Measurements from ENCODE around the gene FAT2.
"Not testable (repeated sequence)": the region's sequence is repeated elsewhere in the genome, so short reads cannot be mapped to it uniquely, and the experiment has no call there.

Gene FAT2

GRCh38 chr5:151581812-151582583, 9.1 kb downstream of the FAT2 start:
- Histone ChIP-seq H3K4me3 (ENCODE audit: low read depth, low read length) (no peak overlapping the region), H3K27me3 (ENCODE audit: insufficient read depth, low read length) (peaks cover 39% of the 10 kb centered on the region), H3K4me1 (ENCODE audit: control insufficient read depth, insufficient read depth, low read length, unreplicated experiment) (no peaks in the 10 kb centered on the region), H3K27ac (ENCODE audit: low read depth, low read length) (no peak overlapping the region), H2AFZ (ENCODE audit: low read length, unreplicated experiment) (no peak overlapping the region), H3K36me3 (ENCODE audit: insufficient read depth, low read length) (no peaks in the 10 kb centered on the region), H3K79me2 (ENCODE audit: control insufficient read depth, insufficient read depth, low read length, unreplicated experiment) (no peaks in the 10 kb centered on the region)

- Histone ChIP-seq H3K27ac (ENCODE audit: low read depth, low read length) (no peak overlapping the region), H2AFZ (ENCODE audit: low read length, unreplicated experiment) (no peak overlapping the region), H3K79me2 (ENCODE audit: control insufficient read depth, insufficient read depth, low read length, unreplicated experiment) (no peaks in the 10 kb centered on the region), H3K4me1 (ENCODE audit: control insufficient read depth, insufficient read depth, low read length, unreplicated experiment) (no peaks in the 10 kb centered on the region), H3K27me3 (ENCODE audit: insufficient read depth, low read length) (peaks cover 36% of the 10 kb centered on the region), H3K36me3 (ENCODE audit: insufficient read depth, low read length) (no peaks in the 10 kb centered on the region), H3K4me3 (ENCODE audit: low read depth, low read length) (no peak overlapping the region)
These were observed 9.8 kb downstream of the FAT2 start for GRCh38 chr5:151581347-151581746.

GRCh38 chr5:151580858-151581257, 10.3 kb downstream of the FAT2 start:
- Histone ChIP-seq H3K4me1 (ENCODE audit: control insufficient read depth, insufficient read depth, low read length, unreplicated experiment) (no peaks in the 10 kb centered on the region), H3K79me2 (ENCODE audit: control insufficient read depth, insufficient read depth, low read length, unreplicated experiment) (no peaks in the 10 kb centered on the region), H3K4me3 (ENCODE audit: low read depth, low read length) (no peak overlapping the region), H2AFZ (ENCODE audit: low read length, unreplicated experiment) (no peak overlapping the region), H3K36me3 (ENCODE audit: insufficient read depth, low read length) (no peaks in the 10 kb centered on the region), H3K27me3 (ENCODE audit: insufficient read depth, low read length) (peaks cover 35% of the 10 kb centered on the region), H3K27ac (ENCODE audit: low read depth, low read length) (no peak overlapping the region)

DNA sequence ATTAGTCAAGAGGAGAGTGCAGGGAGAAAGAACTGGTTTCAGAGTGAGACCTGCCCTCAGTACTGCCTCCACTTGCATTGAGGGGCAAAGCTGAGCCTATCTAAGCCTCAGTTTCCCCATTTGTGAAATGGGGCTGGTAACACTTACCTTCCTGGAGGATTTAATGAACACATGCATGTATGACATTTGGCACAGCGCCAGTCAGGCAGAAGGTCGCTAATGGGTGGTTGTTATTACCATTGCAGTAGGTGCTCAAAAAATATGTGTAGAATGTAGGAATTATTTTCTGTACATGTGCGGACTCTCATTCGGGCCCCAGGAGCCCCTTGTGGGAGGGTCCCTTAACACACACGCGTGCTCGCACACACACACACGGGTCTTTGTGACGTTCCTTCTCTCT, 10.9 kb downstream of the FAT2 start:
- Histone ChIP-seq H3K27me3 (ENCODE audit: insufficient read depth, low read length) (peaks cover 41% of the 10 kb centered on the region), H3K27ac (ENCODE audit: low read depth, low read length) (no peak overlapping the region), H3K4me1 (ENCODE audit: control insufficient read depth, insufficient read depth, low read length, unreplicated experiment) (no peaks in the 10 kb centered on the region), H3K36me3 (ENCODE audit: insufficient read depth, low read length) (no peaks in the 10 kb centered on the region), H3K79me2 (ENCODE audit: control insufficient read depth, insufficient read depth, low read length, unreplicated experiment) (no peaks in the 10 kb centered on the region), H2AFZ (ENCODE audit: low read length, unreplicated experiment) (no peak overlapping the region), H3K4me3 (ENCODE audit: low read depth, low read length) (no peak overlapping the region)

- H3K4me1 ChIP-seq (ENCODE audit: control insufficient read depth, insufficient read depth, low read length, unreplicated experiment); H2AFZ ChIP-seq (ENCODE audit: low read length, unreplicated experiment); H3K4me3 ChIP-seq (ENCODE audit: low read depth, low read length); H3K27ac ChIP-seq (ENCODE audit: low read depth, low read length); H3K36me3 ChIP-seq (ENCODE audit: insufficient read depth, low read length); H3K79me2 ChIP-seq (ENCODE audit: control insufficient read depth, insufficient read depth, low read length, unreplicated experiment): not testable (repeated sequence)
- H3K27me3 ChIP-seq (ENCODE audit: insufficient read depth, low read length) = peaks cover 45% of the 10 kb centered on the region
These were observed 12.0 kb downstream of the FAT2 start for GRCh38 chr5:151579146-151579545.

DNA sequence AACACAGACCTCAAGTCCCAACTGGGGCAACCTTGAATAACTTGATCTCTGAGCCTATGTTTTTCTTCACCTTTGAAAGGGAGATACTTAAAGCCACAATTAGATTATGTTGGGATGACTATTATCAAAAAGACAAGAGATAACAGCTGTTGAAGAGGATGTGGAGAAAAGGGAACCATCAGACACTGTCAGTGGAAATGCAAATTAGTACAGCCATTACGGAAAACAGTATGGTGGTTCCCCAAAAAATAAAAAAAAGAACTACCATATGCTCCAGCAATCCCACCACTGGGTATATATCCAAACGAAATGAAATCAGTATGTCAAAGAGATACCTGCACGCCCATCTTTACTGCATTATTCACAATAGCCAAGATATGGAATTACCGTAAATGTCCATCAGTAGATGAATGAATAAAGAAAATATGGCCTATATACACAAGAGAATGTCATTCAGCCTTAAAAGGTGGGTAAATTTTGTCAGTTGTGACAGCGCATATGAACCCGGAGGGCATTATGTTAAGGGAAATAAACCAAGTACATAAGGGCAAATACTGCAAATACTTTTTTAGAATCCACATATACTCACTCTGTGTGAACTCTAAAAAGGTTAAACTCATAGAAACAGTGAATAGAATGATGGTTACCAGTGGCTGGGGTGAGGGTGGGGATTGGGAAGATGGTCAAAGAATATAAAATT, 12.7 kb downstream of the FAT2 start:
- no peaks in the 10 kb centered on the region for H3K79me2 ChIP-seq (ENCODE audit: control insufficient read depth, insufficient read depth, low read length, unreplicated experiment)
- H3K27ac ChIP-seq (ENCODE audit: low read depth, low read length) = no peak overlapping the region
- no peaks in the 10 kb centered on the region for H3K36me3 ChIP-seq (ENCODE audit: insufficient read depth, low read length)
- no peaks in the 10 kb centered on the region for H3K4me1 ChIP-seq (ENCODE audit: control insufficient read depth, insufficient read depth, low read length, unreplicated experiment)
- H2AFZ ChIP-seq (ENCODE audit: low read length, unreplicated experiment) = no peak overlapping the region
- H3K27me3 ChIP-seq (ENCODE audit: insufficient read depth, low read length) = peaks cover 48% of the 10 kb centered on the region
- no peak overlapping the region for H3K4me3 ChIP-seq (ENCODE audit: low read depth, low read length)

- H3K79me2 ChIP-seq (ENCODE audit: control insufficient read depth, insufficient read depth, low read length, unreplicated experiment) = no peaks in the 10 kb centered on the region
- H2AFZ ChIP-seq (ENCODE audit: low read length, unreplicated experiment) = no peak overlapping the region
- H3K4me1 ChIP-seq (ENCODE audit: control insufficient read depth, insufficient read depth, low read length, unreplicated experiment) = no peaks in the 10 kb centered on the region
- no peaks in the 10 kb centered on the region for H3K36me3 ChIP-seq (ENCODE audit: insufficient read depth, low read length)
- no peak overlapping the region for H3K4me3 ChIP-seq (ENCODE audit: low read depth, low read length)
- peaks cover 44% of the 10 kb centered on the region for H3K27me3 ChIP-seq (ENCODE audit: insufficient read depth, low read length)
- H3K27ac ChIP-seq (ENCODE audit: low read depth, low read length) = no peak overlapping the region
These were observed 13.6 kb downstream of the FAT2 start for GRCh38 chr5:151577566-151577965.

DNA sequence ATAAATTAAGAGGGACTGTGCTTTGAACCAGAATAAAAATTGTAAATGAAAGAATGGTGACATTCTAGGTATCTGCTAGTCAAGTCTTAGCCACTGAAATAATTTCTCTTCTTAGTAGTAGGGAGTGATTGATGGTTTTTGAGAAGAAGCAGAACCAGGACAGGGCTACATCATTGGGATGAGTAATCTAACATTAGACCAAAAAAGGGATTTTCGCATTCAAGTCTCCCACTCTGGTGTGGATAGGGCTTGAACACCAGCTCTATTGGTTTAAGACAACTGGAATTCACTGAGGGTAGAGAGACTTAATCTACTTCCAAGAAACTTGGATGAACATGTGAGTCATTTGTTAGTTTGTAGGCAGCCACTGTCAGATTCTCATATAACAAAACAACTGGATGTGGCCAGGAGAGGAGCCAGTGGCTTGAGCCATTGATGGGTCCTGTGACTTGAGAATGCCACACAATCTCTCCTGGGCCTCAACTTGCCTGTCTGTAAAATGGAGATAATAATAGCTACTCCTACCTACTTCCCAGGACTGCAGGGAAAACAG, 16.6 kb downstream of the FAT2 start:
- no peak overlapping the region for H3K27ac ChIP-seq (ENCODE audit: low read depth, low read length)

GRCh38 chr5:151572657-151573368, 18.3 kb downstream of the FAT2 start:
- no peaks in the 10 kb centered on the region for H3K4me1 ChIP-seq (ENCODE audit: control insufficient read depth, insufficient read depth, low read length, unreplicated experiment)
- H3K27me3 ChIP-seq (ENCODE audit: insufficient read depth, low read length) = peaks cover 74% of the 10 kb centered on the region
- H3K27ac ChIP-seq (ENCODE audit: low read depth, low read length) = no peak overlapping the region
- H3K79me2 ChIP-seq (ENCODE audit: control insufficient read depth, insufficient read depth, low read length, unreplicated experiment) = no peaks in the 10 kb centered on the region
- H3K36me3 ChIP-seq (ENCODE audit: insufficient read depth, low read length) = no peaks in the 10 kb centered on the region
- H2AFZ ChIP-seq (ENCODE audit: low read length, unreplicated experiment) = no peak overlapping the region
- no peak overlapping the region for H3K4me3 ChIP-seq (ENCODE audit: low read depth, low read length)

More for the DNA sequence above, 16.6 kb downstream of the FAT2 start:
- H3K79me2 ChIP-seq (ENCODE audit: control insufficient read depth, insufficient read depth, low read length, unreplicated experiment) = no peaks in the 10 kb centered on the region
- peaks cover 59% of the 10 kb centered on the region for H3K27me3 ChIP-seq (ENCODE audit: insufficient read depth, low read length)
- H3K36me3 ChIP-seq (ENCODE audit: insufficient read depth, low read length) = no peaks in the 10 kb centered on the region
- H2AFZ ChIP-seq (ENCODE audit: low read length, unreplicated experiment) = no peak overlapping the region
- H3K4me1 ChIP-seq (ENCODE audit: control insufficient read depth, insufficient read depth, low read length, unreplicated experiment) = no peaks in the 10 kb centered on the region
- H3K4me3 ChIP-seq (ENCODE audit: low read depth, low read length) = no peak overlapping the region

DNA sequence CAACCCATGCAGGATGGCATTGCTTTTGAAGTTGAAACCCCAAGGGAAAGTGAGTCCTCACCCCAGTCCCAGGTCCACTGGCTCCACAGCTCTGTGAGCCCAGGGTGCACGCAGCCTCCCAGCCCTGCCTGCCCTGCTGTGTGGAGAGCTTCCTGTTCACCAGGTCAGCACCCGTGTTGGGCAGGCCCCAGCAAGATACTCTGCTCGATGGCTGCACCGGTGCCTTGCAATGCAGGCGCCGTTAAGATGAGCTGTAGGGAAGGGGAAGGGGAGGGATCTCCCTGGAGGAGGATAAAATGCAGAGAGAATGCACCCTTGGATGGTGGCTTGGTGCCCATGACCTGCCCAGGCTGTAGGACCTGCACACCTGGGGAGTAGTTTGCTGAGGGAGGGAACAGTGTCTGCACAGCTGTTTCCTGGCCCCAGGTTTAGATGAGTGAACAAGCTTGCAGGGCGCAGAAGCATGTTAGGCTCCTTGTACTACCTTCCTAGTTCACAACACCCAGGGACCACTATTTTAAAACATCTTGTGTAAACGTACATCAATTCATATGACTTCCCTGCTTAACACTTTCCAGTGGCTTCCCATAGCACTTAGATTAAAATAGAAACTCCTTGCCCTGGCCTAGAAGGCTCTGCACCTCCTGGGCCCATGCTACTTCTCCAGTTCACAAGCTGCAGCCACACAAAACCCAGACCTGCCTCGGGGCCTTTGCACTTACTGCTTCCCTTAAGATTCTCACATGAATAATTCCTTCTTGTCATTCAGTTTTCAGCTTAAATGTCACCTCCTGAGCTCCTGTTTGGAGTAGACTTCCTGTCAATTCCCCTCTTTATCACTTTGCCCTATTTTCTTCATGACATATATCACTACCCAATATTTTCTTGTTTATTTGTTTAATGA, 19.6 kb downstream of the FAT2 start:
- no peak overlapping the region for H3K4me3 ChIP-seq (ENCODE audit: low read depth, low read length)
- no peaks in the 10 kb centered on the region for H3K79me2 ChIP-seq (ENCODE audit: control insufficient read depth, insufficient read depth, low read length, unreplicated experiment)
- no peaks in the 10 kb centered on the region for H3K4me1 ChIP-seq (ENCODE audit: control insufficient read depth, insufficient read depth, low read length, unreplicated experiment)
- H2AFZ ChIP-seq (ENCODE audit: low read length, unreplicated experiment) = no peak overlapping the region
- H3K36me3 ChIP-seq (ENCODE audit: insufficient read depth, low read length) = no peaks in the 10 kb centered on the region
- peaks cover 86% of the 10 kb centered on the region for H3K27me3 ChIP-seq (ENCODE audit: insufficient read depth, low read length)
- no peak overlapping the region for H3K27ac ChIP-seq (ENCODE audit: low read depth, low read length)

Measured in ACC112 (cell line).